Dedifferentiated amniotic fluid mesenchymal stem cell (primary cell): Measurements from ENCODE around the gene TYROBP.
"Not testable (repeated sequence)": the region's sequence is repeated elsewhere in the genome, so short reads cannot be mapped to it uniquely, and the experiment has no call there.

Source experiments
- DNase-seq: peaks from one replicate; pipeline ENCODE4 v3.0.0-alpha.2; 2016; ENCODE audit errors: extremely low spot score

The TYROBP gene

DNA sequence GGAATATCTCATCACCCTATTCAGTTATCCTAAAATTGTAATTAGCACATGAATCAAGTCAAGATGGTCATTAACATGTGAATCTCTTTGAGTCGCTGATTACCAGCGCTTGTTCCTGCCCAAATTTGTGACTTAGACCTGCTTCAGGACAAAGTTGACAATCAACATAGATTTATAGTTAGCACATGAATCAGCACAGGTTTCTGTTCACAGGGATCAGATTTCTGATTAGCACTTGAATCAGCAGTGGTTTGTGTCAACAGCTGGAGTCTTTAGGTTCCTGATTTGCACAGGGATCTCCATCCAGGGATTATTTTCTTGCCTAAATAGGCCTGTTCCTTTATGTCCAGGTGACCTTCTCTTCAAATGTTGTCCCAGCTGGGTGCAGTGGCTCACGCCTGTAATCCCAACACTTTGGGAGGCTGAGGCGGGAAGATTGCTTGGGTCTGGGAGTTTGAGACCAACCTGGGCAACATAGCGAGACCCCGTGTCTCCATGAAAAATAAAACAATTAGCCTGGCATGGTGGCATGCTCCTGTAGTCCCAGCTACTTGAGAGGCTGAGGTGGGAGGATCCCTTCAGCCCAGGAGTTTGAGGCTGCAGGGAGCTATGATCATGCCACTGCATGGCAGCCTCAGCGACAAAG lies 24.3 kb upstream of the TYROBP start:
- DNase-seq, result no peak

DNA sequence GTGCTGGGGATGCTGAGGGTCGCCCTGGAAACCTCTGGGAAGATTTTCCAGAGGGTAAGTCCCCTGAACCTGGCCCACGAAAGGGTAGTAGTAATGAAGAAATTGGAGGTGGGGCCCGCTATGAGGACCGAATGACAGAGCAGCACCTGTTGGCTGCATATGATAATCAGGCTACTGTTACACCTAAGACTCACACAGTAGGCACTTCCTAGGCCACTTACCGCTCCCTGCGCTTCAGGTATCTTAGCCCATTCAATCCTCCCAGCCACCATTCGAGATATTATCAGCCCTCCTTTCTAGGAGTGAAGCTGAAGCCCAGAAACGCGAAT lies 23.7 kb upstream of the TYROBP start:
- DNase-seq, result no peak

DNA sequence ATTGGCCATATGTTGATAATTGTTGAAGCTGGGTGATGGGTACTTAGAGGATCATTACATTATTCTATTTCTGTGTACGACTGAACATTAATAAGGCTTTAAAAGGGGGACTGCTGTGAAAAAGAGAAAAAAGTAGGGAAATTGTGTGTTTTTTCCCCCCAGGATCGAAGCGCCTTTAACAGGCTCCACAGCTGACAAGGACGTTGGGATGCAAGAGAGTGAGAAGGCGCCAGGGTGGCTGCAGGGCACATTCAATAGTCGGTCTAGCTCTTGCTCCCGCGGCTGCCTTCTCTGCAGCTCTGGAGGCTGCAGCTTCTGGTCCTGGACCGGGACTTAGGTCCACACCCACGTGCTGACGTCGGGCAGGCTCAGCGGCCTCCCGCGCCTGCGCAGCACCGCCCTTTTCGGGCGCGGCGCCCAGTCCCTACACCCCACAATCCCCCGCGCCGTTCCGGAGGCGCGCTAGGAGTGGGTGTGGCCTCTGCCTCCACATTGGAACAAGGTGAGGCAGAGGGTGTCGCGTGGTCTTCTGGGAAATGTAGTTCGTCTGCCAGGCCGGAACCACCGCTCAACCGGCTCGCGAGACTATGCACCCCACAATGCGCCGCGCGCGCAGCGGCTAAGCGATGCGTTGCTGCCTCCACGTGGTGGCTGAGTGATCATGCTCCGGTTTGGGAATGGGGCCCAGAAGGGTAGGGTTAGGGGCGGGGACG lies 23.2 kb upstream of the TYROBP start:
- DNase-seq, result peak; percentile 99

DNA sequence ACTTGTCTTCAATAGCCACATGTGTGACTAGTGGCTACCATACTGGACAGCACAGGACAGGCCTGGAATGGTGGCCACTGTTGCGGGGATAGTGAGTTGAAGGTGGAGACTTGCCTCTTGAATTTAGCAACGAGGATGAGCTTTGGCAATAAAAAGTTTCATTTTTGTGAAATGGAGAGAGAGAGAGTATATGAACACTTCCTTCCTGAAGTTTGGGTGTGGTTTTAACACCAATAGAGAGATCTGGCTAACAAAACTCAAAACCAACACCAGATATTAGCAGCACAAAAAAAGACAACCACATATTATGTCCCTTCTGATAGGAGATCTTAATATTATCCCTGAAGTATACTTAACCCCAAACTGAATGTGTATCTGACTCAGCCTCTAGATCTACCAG lies 21.8 kb upstream of the TYROBP start:
- no peak for DNase-seq

DNA sequence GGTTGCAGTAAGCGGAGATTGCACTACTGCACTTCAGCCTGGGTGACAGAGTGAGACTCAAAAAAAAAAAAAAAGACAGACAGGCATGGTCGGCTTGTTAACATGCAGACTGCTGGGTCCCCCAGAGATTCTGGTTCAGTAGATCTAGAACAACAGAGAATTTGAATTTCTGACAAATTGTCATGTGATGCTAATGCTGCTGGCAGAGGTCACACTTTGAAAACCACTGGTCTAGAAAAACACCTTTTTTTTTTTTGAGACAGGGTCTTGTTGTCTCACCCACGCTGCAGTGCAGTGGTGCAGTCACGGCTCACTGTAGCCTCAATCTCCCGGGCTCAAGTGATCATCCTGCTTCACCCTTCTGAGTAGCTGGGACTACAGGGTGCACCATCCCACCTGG lies 20.4 kb upstream of the TYROBP start:
- DNase-seq, result no peak

DNA sequence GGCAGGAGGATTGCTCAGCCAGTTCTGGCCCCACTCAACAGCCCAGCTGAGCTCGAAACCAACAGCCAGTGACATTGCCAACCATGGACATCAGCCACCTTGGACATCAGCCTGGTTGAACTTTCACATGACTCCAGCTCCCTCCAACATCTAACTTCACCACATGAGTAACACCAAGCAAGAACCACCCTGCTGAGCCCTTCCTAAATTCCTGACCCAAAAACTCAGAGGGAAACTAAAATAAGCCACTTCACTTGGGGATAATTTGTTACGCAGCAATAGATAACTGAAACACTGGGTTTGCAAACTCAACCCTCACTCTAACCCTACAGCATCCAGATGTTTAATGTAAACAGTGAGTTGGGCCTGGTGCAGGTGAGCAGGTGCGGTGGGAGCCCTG lies 17.4 kb upstream of the TYROBP start:
- DNase-seq, result no peak

DNA sequence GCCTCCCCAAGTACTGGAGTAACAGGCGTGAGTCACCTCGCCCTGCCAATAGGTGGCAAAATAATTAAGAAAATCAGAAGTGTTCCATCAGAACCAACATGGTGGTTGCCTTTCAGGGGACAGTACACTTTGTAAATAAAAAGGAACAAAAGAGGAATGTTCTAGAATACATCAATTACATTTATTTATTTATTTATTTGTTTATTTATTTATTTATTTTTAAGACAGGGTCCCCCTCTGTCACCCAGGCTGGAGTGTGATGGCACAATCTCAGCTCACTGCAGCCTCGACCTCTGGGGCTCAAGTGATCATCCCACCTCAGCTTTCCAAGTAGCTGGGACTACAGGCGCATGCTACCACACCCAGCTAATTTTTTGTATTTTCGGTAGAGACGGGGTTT lies 12.9 kb upstream of the TYROBP start:
- DNase-seq, result no peak

DNA sequence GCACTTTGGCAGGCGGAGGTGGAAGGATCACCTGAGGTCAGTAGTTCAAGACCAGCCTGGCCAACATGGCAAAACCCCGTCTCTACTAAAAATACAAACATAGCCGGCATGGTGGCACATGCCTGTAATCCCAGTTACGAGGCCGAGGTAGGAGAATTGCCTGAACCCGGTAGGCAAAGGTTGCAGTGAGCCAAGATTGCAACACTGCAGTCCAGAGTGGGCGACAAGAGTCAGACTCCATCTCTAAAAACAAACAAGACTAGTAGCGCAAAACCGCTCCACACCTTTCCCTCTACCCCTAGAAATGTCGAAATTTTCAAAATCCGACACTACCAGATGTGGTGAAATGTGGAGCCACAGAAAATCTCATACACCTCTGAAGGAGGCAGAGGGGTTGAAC lies 11.2 kb upstream of the TYROBP start:
- DNase-seq, result no peak

DNA sequence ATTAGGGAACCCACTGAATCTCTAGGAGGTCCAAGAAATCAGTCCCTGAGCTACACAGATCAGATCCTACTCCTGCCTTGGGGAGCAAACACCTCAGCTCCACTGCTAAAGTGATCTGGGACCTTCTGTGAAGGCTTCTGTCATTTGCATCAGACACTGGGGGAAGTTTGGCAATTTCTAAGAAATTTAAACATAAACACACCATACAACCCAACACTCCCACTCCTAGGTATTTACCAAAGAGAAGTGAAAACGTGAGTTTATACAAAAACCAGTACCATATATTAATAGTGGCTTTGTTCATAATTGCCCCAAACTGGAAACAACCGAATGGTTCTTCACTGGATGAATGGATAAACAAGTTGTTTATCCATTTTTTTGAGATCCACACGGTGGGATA lies 7.3 kb upstream of the TYROBP start:
- DNase-seq, result no peak

DNA sequence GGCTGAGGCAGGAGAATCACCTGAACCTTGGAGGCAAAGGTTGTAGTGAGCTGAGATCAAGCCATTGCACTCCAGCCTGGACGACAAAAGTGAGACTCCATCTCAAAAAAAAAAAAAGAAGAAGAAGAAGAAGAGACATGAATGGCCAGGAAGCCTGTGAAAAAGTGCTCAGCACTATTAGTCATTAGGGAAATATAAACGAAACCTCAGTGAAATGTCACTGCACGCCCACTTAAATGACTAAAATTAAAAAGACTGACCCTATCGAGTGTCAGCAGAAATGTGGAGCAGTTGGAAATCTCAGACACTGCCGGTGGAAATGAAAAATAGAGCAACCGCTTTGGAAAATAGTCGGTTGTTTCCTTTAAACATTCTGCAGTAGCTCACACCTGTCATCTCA lies 5.5 kb upstream of the TYROBP start:
- no peak for DNase-seq

DNA sequence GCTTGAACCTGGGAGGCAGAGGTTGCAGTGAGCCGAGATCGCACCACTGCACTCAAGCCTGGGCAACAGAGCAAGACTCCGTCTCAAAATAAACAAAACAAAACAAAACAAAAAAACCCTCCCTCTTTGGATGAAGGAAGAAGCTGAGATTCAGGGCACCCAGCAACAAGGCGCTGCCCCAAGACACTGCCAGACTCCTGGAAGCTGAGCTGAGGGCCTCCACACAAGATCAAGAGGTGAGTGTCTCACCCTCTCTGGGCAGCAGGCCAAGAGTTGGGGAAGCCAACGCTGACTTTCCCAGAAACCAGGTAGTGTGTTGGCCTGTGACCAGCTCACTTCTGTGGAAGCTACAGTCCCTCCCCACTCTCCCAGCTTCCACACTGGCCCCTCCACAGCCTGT lies 3.7 kb upstream of the TYROBP start:
- no peak for DNase-seq

DNA sequence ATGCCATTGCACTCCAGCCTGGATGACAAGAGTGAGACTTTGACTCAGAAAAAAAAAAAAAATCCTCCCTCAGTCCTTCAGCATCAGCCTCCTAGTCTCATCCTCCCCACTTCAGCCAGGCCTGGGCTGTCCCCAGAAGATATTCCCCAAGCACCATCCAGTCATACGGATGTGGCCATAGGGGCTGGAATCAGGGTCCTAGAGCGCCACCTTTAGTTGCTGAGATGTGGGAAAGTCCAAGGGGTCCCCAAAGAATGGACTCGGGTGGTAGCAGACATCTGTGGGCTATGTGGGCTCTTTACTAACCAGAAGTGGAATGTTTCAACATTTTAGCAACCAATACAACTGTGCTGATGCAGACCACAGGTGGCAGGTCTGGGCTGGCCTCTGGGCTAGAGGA lies 3.1 kb upstream of the TYROBP start:
- no peak for DNase-seq

DNA sequence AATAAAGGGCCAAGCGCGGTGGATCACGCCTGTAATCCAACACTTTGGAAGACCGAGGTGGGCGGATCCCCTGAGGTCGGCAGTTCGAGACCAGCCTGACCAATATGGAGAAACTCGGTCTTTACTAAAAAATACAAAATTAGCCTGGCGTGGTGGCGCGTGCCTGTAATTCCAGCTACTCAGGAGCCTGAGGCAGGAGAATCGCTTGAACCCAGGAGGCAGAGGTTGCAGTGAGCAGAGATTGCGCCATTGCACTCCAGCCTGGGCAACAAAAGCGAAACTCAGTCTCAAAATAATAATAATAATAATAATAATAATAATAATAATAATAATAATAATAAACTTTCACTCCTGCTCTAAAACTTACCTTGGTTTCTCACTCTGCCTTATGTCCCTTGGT lies 2.3 kb upstream of the TYROBP start:
- not testable (repeated sequence) for DNase-seq

DNA sequence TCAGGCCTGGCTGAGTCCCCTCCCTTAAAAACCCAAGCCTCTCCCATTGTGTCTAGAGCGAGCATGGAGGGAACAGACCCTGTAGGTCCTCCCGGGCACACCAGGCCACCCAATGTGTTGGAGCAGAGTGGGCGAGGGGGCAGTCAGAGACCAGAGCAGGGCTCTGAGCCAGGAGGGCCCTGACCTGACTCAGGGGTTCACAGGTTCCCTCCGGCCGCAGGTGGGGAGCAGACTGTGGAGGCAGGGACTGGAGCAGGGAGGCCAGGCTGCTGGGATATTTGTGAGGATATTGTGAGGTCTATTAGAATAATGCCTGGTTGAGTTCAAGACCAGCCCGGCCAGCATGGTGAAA lies 1.6 kb upstream of the TYROBP start:
- DNase-seq, result no peak

DNA sequence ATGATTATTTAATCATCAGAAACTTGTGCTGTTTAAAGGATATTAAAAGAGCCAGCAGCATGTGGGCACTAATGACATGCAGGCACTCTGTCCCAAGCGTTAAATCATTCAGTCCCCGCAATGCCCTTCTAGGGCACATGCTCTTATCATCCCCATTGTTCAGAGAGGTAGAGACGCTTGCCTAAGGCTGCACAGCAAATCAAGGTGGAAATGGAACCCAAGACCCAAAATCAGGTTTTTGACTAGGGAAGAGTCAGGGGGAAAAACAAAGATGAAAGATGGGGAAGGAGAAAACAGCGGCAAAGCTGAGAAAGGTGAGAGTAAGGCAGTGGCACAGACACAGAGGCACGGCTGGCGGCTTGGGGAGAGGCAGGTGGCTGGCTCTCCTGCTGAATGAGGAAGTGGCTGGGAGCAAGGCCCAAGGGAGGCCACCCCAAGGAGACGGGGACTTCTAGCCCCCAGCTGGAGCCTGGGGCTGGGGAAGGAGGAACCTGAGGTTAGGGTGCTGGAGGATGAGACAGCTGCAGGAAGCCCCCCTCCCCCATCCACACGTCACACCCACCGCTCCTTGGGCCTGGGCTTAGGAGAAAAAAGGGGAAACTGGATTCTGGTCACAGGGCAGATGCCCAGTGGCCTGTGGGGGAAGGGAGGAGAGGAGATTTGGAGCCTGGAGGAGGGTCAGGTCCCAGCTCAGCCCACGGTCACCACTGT lies 1.0 kb upstream of the TYROBP start:
- DNase-seq, result no peak

DNA sequence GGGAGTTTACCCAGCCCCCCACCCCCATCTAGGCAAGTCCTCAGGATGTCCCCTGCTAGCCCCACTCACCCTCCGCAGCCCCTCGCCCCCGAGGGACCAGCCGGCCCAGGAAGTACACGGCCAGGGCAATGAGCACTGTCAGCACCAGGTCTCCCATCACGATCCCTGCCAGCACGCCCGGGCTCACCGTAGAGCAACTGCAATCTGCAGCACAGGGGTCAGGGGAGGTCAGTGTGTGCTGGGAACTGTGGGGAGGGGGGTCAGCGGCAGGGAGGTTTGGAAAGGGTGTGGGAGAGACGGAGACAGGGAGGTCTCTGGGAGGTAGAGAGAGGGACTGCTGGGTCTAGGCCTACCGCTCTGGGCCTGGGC lies 734 bp downstream of the TYROBP start:
- DNase-seq, result no peak

DNA sequence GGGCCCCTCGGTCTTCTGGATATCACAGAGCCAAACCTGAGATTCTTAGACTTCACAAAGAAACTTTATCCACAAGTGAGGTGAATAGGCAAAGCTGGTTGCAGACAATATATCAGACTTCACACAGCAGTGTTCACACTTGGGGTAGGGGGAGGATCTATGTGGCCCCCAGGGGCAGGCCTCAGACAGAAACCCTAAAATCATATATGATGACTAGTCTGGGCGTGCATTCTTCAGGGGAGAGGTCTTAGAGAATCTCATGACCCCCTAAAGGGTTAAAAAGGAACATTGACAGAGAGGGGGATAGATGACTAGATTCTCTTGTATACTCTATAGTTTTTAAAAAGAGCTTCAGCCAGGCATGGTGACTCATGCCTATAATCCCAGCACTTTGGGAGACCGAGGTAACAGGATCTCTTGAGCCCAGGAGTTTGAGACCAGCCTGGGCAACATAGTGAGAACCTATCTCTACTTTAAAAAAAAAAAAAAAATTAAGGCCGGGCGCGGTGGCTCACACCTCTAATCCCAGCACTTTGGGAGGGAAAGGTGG lies 2.8 kb downstream of the TYROBP start:
- no peak for DNase-seq

DNA sequence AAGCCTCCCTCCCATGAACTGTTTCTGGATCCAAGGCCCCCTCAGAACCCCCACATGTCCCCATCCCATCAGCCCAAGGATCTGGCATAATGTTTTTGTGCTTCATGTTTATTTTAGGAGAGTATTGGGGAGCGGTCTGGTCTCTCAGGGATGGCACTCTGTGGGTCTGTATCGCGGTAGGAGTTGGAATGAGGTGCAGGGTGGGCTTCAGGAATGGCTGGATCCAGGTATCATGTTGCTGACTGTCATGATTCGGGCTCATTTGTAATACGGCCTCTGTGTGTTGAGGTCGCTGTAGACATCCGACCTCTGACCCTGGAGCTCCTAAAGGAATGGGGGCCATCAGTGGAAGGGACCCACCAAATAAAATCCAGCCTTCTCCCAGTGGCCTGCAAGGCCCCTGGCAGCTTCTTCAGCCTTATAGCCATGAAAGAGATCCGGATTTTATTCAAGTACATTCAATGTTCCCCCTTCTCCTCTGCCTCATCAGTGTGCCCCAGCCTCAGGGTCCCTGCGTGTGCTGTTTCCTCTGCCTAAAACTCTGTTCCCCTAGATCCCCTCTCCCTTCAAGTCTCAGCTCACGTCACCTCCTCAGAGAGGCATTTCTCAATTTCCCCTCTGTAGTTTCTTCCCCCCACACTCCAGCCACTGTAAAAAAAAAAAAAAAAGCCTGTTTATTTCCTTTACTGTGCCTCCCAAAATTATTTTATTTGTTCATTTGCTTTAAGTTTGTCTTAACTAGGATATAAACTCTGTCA lies 3.6 kb downstream of the TYROBP start:
- no peak for DNase-seq

DNA sequence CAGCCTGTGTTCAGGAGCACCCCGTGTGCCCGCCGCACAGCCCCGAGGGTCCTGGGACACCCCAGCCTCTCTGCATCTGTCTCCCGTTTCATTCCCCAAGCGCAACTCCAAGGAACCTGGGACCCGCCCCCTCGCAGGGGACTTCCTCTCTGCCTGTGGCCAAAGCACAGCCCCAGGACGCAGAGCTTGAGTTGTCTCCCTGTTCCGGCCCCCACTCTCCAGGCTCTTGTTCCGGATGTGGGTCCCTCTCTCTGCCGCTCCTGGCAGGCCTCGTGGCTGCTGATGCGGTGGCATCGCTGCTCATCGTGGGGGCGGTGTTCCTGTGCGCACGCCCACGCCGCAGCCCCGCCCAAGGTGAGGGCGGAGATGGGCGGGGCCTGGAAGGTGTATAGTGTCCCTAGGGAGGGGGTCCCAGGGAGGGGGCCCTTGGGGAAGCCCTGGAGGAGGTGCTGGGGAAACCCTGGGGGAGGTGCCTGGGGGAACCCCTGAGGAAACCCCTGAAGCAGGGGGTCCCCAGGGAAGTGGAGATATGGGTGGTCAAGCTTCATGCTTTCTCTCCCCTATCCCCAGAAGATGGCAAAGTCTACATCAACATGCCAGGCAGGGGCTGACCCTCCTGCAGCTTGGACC lies 4.4 kb downstream of the TYROBP start:
- peak; percentile 29 for DNase-seq

DNA sequence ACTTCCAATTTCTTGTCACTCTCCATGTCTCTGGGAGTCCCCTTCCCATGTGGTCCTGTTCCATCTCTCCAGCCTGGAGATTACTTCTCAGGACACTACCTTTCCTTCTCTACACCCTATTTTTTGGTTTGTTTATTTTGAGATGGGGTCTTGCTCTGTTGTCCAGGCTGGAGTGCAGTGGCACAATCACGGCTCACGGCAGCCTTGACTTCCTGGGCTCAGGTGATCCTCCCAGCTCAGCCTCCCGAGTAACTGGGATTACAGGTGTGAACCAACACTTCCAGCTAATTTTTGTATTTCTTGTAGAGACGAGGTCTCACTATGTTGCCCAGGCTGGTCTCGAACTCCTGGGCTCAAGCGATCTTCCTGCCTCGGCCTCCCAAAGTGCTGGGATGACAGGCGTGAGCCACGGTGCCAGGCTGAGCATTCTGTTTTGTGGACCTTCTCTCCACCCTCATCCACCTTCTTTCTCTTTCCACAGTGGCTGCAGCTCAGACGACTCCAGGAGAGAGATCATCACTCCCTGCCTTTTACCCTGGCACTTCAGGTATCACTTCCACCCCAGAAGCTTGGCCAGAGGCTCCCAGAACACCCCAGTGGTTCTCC lies 5.1 kb downstream of the TYROBP start:
- DNase-seq, result no peak

DNA sequence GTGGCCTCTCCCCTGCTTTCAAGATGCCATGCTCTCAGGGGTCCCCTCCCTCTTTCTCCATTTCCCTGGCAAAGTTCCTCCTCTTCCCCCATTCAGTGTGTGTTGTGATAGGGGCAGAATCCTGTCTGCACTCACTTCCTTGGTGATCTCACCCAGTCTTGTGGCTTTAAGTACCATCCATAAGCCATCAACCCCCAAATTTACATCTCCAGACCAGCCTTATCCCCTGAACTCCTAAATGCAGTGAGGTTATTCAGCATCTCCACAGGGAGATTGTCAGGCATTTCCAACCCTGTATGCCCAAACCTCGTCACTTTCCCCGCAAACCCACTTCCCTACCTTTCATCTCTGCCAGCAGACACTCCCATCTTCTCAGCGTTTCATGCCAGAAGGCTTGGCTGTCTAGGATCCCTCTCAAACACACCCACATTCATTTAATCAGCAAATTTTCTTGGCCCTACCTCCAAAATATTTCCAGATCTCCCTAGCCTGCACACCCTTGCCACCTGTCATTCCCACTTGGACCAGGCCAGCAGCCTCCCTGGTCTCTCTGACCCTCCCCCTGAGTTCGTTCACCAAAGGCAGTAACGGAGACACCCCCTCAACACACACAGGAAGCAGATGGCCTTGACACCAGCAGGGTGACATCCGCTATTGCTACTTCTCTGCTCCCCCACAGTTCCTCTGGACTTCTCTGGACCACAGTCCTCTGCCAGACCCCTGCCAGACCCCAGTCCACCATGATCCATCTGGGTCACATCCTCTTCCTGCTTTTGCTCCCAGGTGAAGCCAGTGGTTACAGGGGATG lies 6.0 kb downstream of the TYROBP start, which contains the start of gene HCST:
Gene HCST, plus strand, starts transcription at position 676 of the 808 bp plus-strand sequence. Its CDS starts 65 bp downstream, at position 741.
- peak; percentile 27 for DNase-seq
